ENCODE measurements around the gene TREM2.
"Not testable (repeated sequence)": the region's sequence is repeated elsewhere in the genome, so short reads cannot be mapped to it uniquely, and the experiment has no call there.

Gene TREM2

GRCh38 chr6:41153992-41154625 is 8.8 kb downstream of the TREM2 start, which contains the start of gene TREML1:
Gene TREML1, minus strand, starts transcription at chr6:41154347. Its CDS starts 59 bp downstream, at chr6:41154288.
- DNase-seq (ENCODE audit: low spot score) = no peak

GRCh38 chr6:41153451-41153850 is 9.5 kb downstream of the TREM2 start:
- no peak for DNase-seq (ENCODE audit: low spot score)

- DNase-seq (ENCODE audit: low spot score) = no peak
Observed at GRCh38 chr6:41150671-41151070, 12.2 kb downstream of the TREM2 start.

GRCh38 chr6:41147917-41148316 is 15.0 kb downstream of the TREM2 start:
- DNase-seq (ENCODE audit: low spot score) = no peak

GRCh38 chr6:41136911-41137310 is 26.0 kb downstream of the TREM2 start:
- no peak for DNase-seq (ENCODE audit: low spot score)

GRCh38 chr6:41135062-41135832 is 27.7 kb downstream of the TREM2 start:
- DNase-seq (ENCODE audit: low spot score) = no peak

GRCh38 chr6:41132254-41132653 is 30.7 kb downstream of the TREM2 start:
- DNase-seq (ENCODE audit: low spot score) = no peak

- DNase-seq (ENCODE audit: low spot score) = no peak
Observed at GRCh38 chr6:41125282-41125681, 37.6 kb downstream of the TREM2 start.

GRCh38 chr6:41122918-41123317 is 40.0 kb downstream of the TREM2 start:
- no peak for DNase-seq (ENCODE audit: low spot score)

GRCh38 chr6:41122373-41122772 is 40.5 kb downstream of the TREM2 start:
- DNase-seq (ENCODE audit: low spot score) = no peak

GRCh38 chr6:41120058-41120457 is 42.9 kb downstream of the TREM2 start:
- no peak for DNase-seq (ENCODE audit: low spot score)

GRCh38 chr6:41119508-41119907 is 43.4 kb downstream of the TREM2 start:
- no peak for DNase-seq (ENCODE audit: low spot score)

GRCh38 chr6:41115027-41115426 is 47.9 kb downstream of the TREM2 start:
- DNase-seq (ENCODE audit: low spot score) = not testable (repeated sequence)

GRCh38 chr6:41111017-41111416 is 51.9 kb downstream of the TREM2 start:
- no peak for DNase-seq (ENCODE audit: low spot score)

Measured in globus pallidus (tissue), 1 donor.